Hypothalamus (tissue), 51 donors: ENCODE results near the gene THBS1.

Experiments
- DNase-seq, 51 donors: peaks; one replicate each; lab custom pipeline; 2025; lab: John Stamatoyannopoulos, UW

The THBS1 gene

GRCh38 chr15:39573287-39573686 is 7.6 kb upstream of the THBS1 start:
- DNase-seq: no peak

DNA sequence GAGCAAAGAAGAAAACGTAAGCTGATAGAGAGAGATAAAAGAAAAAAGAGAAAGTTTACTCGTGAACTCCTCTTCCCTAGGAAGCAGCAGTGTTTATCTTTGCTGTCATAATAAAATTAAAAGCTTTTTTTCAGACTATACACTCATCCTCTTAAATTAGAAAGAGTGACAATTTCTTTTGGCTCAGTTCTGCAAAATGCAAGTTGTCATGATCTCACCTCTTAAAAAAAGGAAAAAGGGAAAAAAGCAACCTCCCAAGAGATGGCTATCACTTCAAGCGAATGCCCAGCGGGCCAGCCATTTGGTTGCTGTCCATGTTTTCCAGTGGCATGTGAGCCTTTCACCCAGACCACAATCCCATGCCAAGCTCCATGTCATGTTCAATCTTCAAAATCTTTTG is 7.0 kb upstream of the THBS1 start:
- DNase-seq: no peak

- DNase-seq: no peak
Observed at GRCh38 chr15:39574427-39574826, 6.5 kb upstream of the THBS1 start.

GRCh38 chr15:39575180-39575579 is 5.7 kb upstream of the THBS1 start:
- no peak for DNase-seq

DNA sequence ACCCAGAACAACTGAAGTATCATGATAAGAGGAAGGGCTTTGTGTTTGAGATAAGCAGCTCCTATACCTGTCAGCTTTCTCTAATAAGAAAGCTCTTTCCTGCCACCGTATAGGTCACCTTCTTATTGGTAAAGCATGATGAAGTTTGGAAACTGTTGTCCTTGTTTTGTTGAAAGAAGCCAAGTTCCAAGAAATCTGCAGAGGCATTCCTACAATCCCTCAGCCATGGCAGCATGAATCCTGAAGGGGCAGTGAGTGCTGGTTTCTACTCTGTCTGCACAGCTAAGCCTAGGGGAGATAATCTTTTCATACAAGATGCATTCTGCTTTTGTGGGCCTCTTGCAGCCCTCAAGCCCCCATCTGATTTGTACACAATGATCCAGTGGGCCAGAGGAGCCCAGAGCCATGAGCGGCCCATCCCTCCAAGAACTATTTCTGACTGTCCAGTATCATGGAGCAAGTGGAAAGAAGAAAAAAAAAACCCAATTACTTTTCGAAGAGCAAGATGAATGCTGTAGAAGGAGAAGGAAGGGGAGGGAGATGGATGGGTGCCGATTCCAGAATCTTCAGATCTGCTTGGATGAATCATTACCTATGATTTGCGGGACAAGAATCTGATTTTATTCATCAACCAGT is 1.9 kb upstream of the THBS1 start:
- DNase-seq: no peak

- DNase-seq: peak in 13 of 51 donors; percentile 4 to 68 (median 13)
Observed at GRCh38 chr15:39579487-39580116, 1.3 kb upstream of the THBS1 start.

DNA sequence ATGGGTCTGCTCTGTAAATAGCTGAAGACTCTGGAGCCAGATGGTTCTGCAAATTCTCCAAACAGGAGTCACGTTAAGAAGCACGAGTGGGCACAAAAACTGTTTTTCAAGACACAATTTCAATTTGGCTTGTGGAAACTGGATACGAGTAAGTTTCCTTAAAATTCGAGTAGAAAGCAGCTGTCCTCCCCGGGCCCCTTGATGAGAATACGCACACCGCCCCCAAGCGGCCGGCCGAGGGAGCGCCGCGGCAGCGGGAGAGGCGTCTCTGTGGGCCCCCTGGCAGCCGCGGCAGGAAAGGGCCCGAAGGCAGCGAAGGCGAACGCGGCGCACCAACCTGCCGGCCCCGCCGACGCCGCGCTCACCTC is 778 bp upstream of the THBS1 start:
- DNase-seq: peak in 47 of 51 donors; percentile 7 to 84 (median 56)

- no peak for DNase-seq
Observed at GRCh38 chr15:39581242-39581792, 438 bp downstream of the THBS1 start.

GRCh38 chr15:39581793-39582285 is 960 bp downstream of the THBS1 start:
- DNase-seq: peak in 2 of 51 donors; percentile 0 to 2

- no peak for DNase-seq
Observed at GRCh38 chr15:39582286-39582976, 1.6 kb downstream of the THBS1 start.

DNA sequence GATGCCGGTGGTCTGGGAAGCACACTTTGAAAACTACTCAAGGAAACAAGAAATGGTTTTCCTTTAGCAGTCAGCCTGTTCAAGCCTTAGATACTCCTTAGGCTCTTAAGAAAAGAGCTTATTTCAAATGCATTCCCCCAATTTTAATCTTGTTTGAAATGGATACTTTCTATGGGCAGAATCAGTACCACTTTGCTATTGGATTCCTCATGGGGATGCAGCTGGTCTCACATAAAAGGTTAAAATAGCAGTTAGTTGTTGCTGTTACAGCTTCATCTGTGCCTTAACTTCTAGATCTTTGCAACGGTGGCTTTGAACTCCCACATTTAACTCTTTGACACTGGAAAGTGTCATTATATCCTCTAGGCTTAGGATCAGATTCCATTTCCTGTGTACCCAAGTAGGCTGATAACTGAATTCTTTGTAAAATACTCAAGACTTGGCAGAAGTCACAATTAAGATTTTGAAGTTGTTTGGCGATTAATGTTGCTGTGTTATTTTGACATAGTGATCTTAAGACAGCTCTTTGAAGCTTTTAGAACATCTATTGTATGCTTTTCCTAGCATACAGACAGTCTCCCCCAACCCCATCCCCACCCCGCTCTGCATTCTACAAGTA is 2.2 kb downstream of the THBS1 start:
- DNase-seq: peak in 1 of 51 donors; percentile 17

DNA sequence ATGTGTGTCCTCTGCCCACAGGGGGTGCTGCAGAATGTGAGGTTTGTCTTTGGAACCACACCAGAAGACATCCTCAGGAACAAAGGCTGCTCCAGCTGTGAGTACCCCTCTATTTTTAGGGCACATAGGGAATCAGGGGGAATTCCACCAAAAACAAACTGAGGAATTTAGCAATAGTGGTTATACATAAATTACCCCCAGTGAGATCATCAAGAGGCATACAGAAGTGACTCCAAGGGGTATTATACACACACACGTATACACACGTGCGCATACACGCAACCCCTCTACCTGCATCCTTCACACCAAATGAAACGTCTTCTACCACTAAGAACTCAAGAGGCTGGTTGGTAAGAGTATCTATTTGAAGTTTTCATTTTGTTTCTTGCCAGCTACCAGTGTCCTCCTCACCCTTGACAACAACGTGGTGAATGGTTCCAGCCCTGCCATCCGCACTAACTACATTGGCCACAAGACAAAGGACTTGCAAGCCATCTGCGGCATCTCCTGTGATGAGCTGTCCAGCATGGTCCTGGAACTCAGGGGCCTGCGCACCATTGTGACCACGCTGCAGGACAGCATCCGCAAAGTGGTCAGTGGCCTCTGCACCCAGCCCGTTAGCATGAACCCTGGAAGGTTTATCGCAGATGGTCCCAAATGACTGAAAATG is 2.9 kb downstream of the THBS1 start:
- peak in 1 of 51 donors; percentile 3 for DNase-seq

DNA sequence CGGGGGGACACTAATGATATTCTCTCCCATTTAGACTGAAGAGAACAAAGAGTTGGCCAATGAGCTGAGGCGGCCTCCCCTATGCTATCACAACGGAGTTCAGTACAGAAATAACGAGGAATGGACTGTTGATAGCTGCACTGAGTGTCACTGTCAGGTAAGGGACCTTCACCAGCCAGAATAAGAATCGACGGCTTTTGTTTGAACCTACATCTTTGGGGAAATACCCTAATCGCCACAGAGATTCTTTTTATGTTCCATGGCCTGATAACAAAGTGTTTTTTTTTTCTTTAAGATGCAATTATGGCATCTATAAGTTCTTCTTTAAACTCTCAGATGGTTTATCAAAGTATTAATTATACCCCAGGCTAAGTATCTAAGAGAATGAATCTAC is 3.4 kb downstream of the THBS1 start:
- no peak for DNase-seq

DNA sequence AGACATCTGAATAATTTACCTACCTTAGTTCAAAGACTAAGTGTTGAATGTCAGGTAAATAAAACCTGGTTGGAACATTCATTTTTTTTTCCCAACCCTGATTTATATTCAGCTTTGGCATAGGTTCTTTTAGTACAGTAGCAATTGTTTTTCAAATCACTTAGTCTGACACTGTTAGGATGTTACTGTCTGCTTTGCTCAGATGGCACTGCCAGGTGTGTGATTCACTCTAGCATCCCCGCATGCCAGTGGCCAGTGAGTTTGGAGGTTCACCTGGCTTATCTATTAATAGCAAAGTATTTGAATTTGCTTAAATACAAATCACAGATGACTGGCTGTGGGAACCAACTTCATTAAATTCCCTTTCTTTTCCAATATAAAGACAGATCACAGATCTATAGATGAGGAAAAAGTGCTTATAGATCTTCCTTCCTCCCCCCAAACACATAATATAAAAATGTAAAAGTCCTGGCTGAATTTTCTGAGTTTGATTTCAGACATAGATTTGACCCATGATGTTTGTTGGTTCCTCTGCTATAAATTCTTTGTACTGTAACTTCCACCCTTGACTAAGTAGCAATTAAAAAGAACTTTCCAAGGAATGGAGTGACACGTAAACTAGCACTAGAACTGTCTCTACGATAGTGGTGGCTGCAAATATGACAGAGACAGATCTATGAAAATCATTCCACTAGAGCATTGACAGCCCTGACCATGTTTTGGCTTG is 3.9 kb downstream of the THBS1 start:
- peak in 1 of 51 donors; percentile 17 for DNase-seq

- DNase-seq: no peak
Observed at GRCh38 chr15:39585389-39585841, 4.5 kb downstream of the THBS1 start.

DNA sequence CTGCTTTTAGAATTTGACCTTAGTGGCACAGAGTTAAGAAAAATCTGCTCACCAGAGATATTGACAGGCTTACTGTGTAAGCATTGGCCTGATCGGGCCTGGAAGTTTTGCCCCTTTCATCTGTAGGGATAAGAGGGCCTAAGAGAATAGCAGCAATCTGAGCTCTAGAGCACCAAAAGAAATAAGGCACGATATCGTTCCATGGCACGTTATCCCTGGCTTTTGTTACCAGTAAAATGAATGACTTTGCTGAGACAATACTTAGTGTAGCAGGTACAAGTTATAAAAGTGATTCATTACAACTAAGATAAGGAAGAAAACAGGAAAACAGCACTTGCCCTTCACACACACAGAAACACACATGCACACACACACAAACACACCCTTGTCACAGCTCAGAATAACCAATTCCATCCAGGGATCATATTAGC is 5.0 kb downstream of the THBS1 start:
- no peak for DNase-seq

GRCh38 chr15:39586387-39587095 is 5.7 kb downstream of the THBS1 start:
- no peak for DNase-seq

DNA sequence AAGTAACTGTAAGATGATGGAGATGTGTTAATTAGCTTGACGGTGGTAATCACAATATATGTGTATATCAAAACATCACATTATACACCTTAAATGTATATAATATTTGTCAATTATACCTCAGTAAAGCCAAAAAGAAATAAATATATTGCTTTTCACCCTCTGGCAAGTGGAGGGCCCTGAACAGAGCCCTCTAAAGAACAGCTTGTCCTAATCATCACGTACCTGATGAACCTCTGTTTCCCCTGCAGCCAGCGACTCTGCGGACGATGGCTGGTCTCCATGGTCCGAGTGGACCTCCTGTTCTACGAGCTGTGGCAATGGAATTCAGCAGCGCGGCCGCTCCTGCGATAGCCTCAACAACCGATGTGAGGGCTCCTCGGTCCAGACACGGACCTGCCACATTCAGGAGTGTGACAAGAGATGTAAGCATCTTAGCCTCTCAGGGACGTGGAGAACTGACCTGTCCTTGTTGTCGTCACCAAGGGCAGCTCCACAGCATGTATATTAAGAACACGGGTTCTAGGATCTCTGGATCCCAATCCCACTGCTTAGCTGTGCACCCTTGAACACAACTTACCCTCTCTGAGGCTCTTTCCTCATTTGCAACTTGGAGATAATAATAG is 6.3 kb downstream of the THBS1 start:
- no peak for DNase-seq
